GM18858 (cell line): ENCODE measurements around the gene CLMP.

Source experiments
- ATAC-seq: cut with Tn5 transposase; IDR thresholded peaks from one replicate; pipeline ENCODE4 v1.9.1; 2021; ENCODE audit not compliant: unreplicated experiment

The CLMP gene

GRCh38 chr11:123191939-123192338 is 3.1 kb downstream of the CLMP start:
- ATAC-seq = no peak

- no peak for ATAC-seq
These were observed 4.5 kb downstream of the CLMP start for GRCh38 chr11:123190518-123190917.

- ATAC-seq = no peak
These were observed 6.4 kb downstream of the CLMP start for GRCh38 chr11:123188508-123189165.

- no peak for ATAC-seq
These were observed 7.2 kb downstream of the CLMP start for GRCh38 chr11:123187665-123188507.

GRCh38 chr11:123187248-123187647 is 7.8 kb downstream of the CLMP start:
- no peak for ATAC-seq

GRCh38 chr11:123186286-123186685 is 8.8 kb downstream of the CLMP start:
- no peak for ATAC-seq

- no peak for ATAC-seq
These were observed 9.7 kb downstream of the CLMP start for GRCh38 chr11:123185326-123185725.

GRCh38 chr11:123184531-123184930 is 10.5 kb downstream of the CLMP start:
- ATAC-seq = no peak

- no peak for ATAC-seq
These were observed 11.5 kb downstream of the CLMP start for GRCh38 chr11:123183391-123184099.

GRCh38 chr11:123181767-123182500 is 13.1 kb downstream of the CLMP start:
- no peak for ATAC-seq

- ATAC-seq = no peak
These were observed 14.0 kb downstream of the CLMP start for GRCh38 chr11:123181075-123181474.

- no peak for ATAC-seq
These were observed 14.5 kb downstream of the CLMP start for GRCh38 chr11:123180574-123180973.

GRCh38 chr11:123180166-123180565 is 14.9 kb downstream of the CLMP start:
- ATAC-seq = no peak

- no peak for ATAC-seq
These were observed 15.5 kb downstream of the CLMP start for GRCh38 chr11:123179586-123179985.

GRCh38 chr11:123178186-123178585 is 16.9 kb downstream of the CLMP start:
- no peak for ATAC-seq

- no peak for ATAC-seq
These were observed 18.3 kb downstream of the CLMP start for GRCh38 chr11:123176785-123177184.

GRCh38 chr11:123174196-123175183 is 20.6 kb downstream of the CLMP start:
- ATAC-seq = no peak

GRCh38 chr11:123173856-123174186 is 21.2 kb downstream of the CLMP start:
- no peak for ATAC-seq

- no peak for ATAC-seq
These were observed 21.8 kb downstream of the CLMP start for GRCh38 chr11:123173040-123173855.
